HG03064 (cell line): Measurements from ENCODE around the gene CAPZA1.
"Not testable (repeated sequence)": the region's sequence is repeated elsewhere in the genome, so short reads cannot be mapped to it uniquely, and the experiment has no call there.

Experiments
- ATAC-seq: cut with Tn5 transposase; IDR thresholded peaks from one replicate; pipeline ENCODE4 v1.9.1; 2021; ENCODE audit warnings: low read depth; ENCODE audit not compliant: unreplicated experiment

Gene CAPZA1

DNA sequence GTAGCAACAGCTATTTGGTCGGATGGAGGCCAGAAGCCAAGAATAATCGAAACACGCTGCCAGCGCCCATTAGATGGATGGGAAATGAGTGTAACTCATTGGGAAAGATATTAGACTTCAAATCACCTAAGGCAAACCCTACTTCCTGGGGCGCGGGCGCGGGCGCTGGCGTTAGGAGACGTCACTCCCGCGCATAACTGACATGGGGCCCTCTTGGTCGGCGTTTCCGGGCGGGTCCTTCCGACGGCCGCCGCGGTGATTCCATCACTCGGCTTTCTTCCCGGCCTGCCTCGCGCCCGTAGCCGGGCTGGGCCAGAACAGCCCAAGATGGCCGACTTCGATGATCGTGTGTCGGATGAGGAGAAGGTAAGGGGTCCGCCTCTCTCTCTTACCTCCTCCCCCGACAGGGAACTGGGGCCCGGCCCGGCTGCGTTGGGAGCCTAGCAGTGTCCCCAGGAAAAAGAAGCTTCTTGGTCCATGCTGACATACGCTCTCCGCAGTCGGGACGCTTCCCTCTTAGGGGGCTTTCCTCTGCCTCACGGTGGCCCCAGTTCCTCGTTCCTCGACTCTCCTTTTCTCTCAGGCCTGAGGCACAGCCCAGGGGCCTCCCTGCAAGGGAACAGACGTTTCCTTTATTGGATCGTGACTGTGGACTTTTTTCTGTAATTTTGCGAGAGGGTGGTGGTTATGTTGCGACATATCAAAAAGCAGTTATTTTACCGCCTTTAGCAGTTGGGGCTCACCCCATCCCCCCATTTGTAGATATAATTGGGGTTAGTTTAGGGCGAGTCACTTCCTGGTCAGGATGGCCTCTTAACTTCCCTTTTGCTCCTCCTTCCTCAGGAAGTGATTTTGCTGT lies at the start of gene CAPZA1:
Gene CAPZA1 (plus strand): TSS at position 315 of the 859 bp plus-strand sequence. CDS start 13 bp downstream, at position 328.
- ATAC-seq: peak; percentile 67

DNA sequence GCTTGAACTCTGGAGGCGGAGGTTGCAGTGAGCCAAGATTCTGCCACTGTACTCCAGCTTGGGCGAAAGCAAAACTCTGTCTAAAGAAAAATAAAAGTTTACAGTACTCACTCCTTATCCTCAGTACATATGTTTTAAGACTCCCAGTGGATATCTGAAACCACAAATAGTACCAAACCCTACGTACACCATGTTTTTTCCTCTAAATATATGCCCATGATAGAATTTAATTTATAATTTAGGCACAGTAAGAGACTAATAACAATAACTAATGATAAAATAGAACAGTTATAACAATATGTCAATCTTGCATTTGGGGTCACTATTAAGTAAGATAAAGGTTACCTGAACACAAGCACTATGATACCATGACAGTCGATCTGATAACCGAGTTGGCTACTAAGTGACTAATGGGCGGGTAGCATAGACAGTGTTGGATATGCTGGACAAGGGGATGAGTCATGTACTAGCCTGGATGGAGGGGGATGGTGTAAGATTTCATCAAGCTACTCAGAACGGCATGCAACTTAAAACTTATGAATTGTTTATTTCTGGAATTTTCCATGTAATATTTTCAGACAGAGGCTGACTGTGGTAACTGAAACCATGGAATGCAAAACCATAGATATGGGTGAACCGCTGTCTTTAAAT lies 44.4 kb upstream of the CAPZA1 start:
- no peak for ATAC-seq

DNA sequence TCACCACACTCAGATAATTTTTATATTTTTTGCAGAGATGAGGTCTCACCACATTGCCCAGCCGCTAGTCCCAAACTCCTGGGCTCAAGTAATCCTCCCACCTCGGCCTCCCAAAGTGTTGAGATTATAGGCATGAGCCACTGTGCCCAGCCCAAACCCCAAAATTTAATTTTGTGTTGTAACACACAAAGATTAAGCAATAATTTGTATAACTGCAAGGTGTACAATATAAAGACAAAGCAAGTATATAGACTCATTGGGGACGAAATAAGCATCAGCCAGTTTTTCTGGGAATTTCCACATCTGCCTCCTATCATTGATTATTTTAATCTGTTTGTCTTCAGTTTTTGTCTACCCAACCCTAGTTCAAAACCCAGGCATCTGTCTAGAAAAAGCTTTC lies 43.4 kb upstream of the CAPZA1 start:
- no peak for ATAC-seq

DNA sequence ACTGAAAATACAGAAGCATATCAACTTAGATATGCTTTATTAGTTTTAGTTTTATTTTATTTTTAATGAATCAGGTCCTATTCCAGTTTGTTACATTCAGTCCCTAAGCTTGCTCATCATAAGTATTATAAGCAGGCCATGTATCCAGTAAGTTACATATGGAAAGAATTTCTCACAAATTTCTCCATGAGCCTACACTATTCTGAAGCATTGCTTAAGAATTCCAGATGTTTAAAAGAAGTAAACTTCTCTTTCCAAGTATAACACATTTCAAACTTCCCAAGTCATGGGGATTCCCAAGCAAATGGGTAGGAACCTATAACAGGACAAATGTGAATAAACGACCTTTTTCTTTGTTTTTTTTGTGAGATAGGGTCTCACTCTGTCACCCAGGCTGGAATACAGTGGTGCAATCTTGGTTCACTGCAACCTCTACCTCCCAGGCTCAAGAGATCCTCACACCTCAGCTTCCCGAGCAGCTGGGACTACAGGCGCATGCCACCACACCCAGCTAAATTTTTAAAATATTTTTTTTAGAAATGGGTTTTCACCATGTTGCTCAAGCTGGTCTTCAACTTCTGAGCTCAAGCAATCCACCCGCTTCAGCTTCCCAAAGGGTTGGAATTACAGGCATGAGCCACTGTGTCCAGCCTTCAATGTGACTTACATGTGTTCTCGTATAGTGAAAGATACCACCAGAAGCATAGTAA lies 39.7 kb upstream of the CAPZA1 start:
- ATAC-seq: no peak

DNA sequence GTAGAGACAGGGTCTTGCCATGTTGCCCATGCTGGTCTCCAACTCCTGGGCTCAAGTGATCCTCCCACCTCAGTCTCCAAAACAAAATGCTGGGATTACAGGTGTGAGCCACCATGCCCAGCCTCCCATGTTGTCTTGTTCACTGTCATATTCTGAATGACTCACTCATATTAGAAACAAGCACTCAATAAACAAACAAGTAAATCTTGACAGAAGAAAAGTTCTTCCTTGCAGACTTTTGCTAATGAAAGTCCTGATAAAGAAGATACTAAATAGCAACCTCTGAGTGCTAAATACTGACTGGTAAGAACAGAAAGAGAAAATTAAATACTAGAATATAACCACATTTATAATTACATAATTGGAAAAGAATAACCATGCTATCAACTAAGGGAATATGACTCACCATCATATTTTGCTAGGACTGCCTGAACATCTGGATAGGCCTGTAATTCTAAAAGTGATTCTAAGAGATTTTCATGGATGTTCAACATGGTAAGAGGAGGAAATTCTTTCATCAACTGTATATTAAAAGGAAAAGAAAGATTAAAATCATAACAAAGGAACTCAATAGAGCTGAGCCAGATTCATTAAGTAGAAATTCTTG lies 37.9 kb upstream of the CAPZA1 start:
- no peak for ATAC-seq

DNA sequence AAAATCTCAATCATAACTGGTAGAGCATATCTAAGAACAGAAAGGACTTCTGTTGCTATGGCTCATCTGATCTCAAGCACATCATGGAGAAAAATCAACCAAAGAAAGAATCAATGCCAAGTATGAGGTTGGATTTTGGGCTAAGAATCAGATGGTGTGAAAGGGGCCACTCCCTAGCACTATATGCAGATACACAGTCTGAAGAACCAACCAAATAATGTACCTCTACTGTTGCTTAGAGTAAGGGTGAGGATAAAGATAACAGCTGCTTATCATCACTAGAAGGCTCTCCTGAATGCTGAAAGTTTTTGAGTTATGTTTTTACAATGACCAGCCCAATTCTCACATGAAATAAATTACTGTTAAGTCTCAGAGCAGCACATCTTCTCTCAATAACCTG lies 36.3 kb upstream of the CAPZA1 start:
- no peak for ATAC-seq

DNA sequence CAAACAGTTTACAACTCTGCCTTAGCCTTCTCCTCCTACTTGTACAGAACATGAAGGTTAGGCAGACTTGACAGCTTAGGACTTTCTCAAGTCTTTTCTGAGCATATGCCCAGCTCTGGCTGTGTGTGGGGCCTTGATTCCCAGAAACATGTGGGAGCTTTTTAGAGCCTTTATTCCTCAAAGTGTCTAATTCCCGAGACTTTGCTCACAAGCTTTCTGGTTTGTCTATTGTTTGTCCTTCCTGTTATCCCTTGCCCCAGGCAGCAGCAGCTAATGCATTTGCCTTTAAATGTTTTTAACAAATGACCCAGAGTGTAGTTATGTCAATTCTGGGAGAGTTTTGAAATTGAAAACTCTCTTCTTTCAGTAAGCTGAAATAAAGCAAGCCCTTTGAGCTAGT lies 29.9 kb upstream of the CAPZA1 start:
- ATAC-seq: no peak

DNA sequence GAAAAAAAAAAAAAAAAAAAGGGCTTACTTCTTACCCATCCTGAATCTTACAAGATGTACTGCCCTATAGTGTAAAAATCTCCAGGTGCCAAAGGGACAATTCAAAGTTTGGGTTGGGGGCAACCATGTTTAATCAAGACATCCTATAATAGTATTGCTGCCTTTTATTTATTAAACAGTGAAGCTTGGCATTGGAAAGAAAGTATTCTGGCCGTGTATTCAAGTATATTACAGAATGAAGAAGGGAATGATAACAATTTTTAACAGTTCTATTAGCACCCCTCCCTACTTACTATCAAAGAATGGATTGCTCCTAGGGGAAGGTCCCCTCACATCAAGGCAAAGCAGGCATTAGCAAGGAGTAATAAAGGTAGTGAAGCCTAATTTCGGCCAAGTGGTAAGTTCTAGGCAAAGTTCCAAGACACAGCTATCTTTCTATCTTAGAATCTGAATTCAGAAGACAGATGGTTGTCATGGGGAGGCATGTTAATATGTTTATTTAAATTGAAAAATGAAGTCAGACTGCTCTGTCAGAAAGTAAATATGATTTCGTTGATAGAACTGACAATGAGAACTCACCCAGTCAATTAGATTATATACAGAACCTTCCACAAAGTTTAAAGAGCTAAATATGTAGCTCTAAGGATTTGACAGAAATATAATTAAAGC lies 25.3 kb upstream of the CAPZA1 start:
- ATAC-seq: no peak

DNA sequence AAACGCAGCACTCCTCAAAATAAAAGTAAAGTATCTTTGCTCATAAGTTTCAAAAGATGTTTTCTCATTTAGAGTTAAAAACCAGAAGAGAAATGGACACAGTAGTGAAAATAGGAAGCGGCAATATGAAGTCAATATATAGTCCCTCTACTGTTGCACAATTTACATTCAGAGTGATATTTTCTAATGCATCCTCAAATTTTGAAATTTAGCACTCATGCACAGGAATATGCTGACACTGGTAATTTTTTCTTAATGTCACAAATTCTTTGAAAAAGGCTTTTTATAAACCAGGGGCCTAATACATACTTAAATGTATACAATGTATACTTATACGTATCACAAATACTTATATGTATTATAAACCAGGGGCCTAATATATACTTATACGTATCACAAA lies 20.2 kb upstream of the CAPZA1 start:
- ATAC-seq: no peak

DNA sequence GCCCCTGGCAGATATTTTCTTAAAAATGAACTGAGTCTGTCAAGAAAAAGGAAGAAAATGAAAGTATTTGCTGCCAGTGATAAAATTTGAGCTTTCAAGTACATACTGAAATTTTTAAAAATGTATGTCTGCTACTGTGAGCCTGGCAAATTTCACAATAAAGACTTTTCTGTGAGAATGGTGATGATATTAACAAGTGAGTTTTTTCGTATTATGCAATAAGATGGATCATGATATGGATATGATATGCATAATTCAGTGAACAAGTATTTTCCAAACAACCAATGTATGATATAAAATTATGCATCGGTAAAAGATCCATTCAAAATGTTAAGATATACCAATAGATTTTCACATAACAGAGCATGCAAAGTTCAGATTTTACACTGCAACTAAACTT lies 16.6 kb upstream of the CAPZA1 start:
- ATAC-seq: no peak

DNA sequence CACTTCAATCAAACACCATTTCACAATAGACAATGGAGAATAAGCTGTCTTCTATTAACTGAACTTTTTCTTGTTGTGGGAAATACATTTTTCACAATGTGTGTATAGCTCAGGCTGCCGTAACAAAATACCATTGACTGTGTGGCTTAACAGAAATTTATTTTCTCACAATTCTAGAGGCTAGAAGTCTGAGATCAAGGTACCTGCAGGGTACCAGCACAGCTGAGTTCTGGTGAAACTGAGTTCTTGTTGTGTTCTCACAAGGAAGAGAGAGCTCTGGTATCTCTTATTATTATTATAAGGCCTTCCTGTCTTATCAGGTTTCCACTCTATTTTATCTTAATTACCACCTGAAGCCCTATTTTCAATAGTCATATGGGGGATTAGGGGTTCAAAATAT lies 16.1 kb upstream of the CAPZA1 start:
- ATAC-seq: no peak

DNA sequence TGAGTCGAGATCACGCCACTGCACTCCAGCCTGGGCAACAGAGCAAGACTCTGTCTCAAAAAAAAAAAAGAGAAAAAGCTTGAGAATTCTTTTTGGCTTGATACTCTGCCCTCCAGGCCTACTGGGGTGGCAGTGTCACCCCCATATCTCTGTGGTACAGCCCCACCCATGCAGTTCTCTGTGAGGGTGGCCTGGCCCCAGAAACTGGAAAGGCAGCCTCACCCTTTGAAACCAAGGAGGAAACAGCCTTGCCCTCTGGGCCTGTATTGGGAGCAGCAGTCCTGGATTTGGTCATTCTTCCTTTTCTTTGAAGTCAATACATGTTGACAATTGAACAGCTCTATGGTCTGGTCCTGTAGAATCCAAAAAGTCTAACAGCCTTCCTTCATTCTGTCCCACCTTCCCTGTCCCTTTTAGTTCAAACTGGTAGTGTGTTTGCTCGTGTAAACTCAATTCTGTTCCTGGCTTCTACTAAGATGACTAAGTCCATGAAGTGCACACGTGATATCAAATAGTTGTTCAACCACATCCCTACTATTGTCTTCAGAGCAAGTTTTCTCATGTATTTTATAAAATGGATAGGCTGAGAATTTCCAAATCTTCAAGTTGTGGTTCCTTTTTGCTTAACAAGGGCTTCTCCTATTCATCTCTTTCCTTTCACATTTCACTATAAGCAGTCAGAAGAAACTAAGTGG lies 13.9 kb upstream of the CAPZA1 start:
- ATAC-seq: no peak

DNA sequence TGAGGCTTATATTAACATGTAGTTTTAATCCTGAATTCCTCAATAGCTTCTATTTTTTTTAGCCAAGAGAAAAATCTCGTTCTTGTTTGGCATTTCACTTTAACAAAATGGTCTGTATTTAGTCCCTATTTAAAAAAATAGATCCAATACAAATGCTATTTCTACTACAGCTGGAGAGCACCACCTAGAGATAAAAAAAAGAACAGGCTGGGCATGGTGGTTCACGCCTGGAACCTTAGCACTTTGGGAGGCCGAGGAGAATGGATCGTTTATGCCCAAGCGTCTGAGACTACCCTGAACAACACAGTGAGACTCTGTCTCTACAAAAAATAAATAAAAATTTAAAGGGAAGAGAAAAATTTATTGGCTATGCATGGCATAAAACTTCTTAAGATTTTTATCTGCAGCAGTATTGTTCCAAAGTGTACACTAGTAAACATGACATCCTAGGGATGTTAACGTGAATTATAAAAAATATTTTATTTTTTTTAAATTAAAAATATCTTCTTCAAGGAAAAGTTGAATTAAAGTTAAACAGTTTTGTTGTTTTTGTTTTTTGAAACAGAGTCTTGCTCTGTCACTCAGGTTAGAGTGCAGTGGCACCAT lies 5.1 kb upstream of the CAPZA1 start:
- no peak for ATAC-seq

DNA sequence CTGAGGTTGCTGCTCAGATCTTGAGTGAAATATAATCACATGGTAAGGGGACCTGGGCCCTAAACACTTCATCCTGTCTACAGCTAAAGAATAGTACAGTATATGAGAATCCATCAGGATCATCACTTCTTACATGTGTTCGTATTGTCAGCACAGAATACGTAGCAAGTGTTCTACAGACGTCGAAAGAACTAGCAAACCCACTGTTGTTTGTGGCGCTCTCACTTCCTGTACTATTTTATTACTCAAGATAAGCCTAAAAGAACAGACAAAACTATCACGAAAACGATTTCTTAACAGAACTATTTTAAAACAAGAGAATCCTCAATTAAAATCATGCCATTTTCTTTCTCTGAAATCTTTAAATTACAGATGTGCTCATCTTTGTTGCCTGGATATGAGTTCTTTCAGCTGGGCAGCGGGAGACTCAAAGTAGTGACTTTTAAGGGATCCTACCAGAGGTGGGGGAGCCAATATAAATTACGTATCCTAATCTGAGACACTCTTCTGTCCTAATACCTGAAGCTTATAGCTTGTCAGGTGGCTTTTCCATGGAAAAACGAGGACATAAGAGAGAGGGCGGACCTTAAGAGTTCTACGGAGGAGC lies 1.4 kb upstream of the CAPZA1 start:
- ATAC-seq: no peak

DNA sequence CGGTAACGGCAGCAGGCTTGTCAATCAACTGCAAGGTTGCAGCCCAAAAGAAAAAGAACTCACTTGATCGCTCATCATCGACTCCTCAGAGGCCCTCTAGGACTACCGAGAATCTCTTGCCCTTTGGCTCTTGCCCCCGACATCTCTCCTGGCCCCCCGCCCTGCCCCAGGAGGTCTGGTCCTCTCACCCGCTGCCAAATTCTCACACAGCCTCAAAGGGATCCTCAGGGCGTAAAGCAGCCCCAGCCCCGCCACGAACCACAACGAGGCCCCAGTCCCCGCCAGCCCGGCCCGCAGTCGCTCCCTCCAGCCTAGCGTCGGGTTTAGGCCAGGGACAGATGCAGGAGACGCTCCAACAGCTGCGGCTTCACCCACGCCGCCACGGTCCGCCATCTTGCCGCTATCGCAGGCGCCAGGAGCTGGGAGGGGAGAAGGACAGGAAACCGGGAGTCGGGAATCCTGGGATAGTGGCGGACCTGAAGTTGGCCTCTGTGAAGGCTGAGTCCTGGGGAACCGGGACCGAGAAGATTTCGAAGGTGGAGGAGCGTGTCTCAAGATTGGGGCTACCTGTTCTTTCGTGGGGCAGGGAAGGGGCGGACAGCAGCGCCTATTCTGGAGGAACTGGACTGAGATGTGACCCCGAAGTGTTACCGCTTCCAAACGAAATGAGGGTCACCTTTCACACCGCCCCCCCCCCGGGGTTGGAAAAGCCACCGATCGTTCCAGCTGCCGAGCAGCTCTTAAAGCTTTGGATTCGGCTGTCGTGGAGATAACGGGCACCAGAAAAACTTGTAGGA lies 713 bp upstream of the CAPZA1 start, which contains the start of gene ST7L:
Gene ST7L (minus strand): TSS at position 421 of the 797 bp plus-strand sequence. CDS start 28 bp downstream, at position 393.
- no peak for ATAC-seq

DNA sequence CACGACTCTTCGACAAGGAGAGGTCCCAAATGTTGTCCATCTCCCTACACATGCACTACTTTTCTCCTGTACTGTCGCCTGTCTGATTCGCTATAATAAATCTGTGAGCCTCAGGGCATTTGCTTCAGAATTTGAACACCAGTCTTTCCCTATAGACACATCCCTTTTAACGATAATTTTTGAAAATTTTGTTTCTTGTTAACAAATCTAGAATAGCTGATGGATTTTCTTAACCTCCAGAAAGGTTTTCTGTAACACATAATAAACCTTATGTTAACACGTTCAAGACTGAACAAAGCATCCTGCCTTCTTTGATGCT lies 704 bp downstream of the CAPZA1 start:
- ATAC-seq: no peak

DNA sequence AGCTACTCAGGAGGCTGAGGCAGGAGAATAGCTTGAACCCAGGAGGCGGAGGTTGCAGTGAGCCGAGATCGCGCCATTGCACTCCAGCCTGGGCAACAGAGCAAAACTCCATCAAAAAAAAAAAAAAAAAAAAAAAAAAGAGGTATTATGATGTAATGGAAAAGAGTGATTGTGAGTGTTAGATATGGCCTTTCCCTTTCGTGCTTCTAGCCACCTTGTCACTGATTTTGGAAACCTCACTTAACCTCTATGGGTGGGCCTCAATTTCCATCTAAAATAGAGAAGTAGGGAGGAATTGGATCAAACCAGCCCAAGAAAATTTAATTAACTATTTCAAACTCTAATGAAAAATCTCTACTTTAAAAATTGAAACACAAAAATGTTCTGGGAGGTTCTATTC lies 4.9 kb downstream of the CAPZA1 start:
- ATAC-seq: not testable (repeated sequence)

DNA sequence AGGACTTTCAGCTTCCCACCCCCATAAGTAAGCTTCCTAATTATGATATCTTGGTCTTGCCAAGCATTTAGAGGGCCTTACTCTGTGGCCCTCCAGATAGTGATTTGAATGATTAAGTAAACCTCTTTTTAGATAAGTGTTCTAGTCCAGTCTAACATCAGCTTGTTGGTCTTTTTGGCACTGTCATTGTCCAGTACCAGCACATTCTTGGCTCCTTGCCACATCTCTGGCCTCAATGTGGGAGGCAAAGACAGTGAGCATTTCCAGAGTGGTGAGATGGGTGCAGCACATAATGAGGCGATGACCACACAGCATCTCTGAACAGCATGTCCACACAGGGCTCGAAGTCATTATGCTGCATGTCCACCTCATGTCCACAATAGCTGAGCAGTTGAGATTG lies 6.1 kb downstream of the CAPZA1 start:
- no peak for ATAC-seq
